Left ventricle myocardium superior (tissue), 1 donor: ENCODE results near the gene POU6F1. TPM values are rescaled to one million over a fixed set of nuclear protein-coding genes. Genes with fewer than 3 reads are reported as not detected.

Source experiments
- ATAC-seq: fragments of 200-7000 bp; cut with Tn5 transposase; one replicate; pipeline ENCODE4 v1.9.1; 2020; ENCODE audit warnings: mild to moderate bottlenecking, moderate library complexity
- DNase-seq: peaks from one replicate; pipeline ENCODE4 v3.0.0-alpha.2; 2020
- intact Hi-C: fragments of 100-400 bp; cut with micrococcal nuclease; formaldehyde crosslinking; loops from one replicate; pipeline ENCODE4 v1.11.0; 2022
- total RNA-seq: library from RNA; stranded (reverse); fragmentation: NEBNext Ultra II Directional; extraction: Animal tissue kit (Norgen Biotek cat#: 25700); gene quantifications from one replicate; pipeline ENCODE4 v1.2.1, GENCODE V29; 2021
- donor health status: DM: no; HTN: yes; CAD: no; lungs with severe emphysema.

The POU6F1 gene
- total RNA-seq, 1 donor from 2014 or later, result 9.9 TPM

DNA sequence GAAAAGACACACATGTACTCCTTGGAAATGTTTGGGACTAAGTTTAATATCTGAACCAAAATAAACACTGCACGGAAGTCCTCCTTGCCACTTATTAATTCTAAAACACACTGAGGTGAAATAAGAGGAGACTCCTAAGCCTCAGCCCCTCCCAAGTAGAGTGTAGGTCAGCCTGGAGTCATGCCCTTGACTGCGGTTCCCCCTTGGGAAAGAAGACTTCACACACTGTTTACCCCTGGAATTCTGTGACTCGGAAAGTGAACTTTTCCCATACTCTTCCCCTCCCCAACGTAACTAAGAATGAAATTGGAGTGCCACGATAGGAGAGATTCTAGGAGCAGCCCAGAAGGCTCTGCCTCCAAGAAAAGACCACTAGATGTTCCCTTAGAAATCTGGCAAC is 36.3 kb downstream of the POU6F1 start:
- DNase-seq (no peak), ATAC-seq (no peak)
- intact Hi-C loops, result no loop called here

DNA sequence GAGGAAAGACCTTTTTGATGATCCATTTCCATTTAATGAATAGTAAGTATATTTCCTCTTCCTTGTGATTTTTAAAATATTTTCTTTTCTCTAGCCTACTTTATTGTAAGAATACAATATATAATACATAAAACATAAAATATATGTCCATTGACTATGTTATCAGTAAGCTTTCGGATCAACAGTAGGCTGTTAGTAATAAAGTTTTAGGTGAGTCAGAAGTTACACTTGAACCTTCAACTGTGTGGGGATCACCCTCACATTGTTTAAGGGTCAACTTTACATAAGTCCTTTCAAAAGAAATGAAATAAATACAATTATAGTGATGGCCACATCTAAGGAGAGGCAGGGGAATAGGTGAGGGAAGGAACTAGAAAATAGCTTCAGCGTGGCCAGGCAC is 40.0 kb downstream of the POU6F1 start:
- ATAC-seq (no peak), DNase-seq (no peak)
- intact Hi-C loops, result no loop called here

DNA sequence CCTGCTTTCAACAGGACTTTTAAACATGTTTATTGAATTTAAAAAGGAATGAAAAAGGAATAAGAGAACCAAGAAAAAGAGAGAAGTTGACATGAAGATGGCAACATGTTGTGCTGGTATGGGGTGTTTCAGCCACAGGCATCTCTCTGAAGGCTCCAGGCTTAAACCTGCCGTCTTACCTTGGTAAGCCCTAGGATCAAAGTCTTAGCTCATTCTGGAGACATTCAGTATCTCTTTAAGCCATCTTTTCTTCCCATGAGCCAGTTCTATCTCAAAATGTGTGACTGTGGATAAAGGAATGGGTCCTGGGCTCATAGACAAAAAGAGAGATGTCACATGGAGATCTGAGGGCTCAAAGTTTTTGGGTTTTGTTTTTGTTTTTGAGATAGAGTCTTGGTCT is 43.4 kb downstream of the POU6F1 start:
- no peak for DNase-seq
- intact Hi-C loops, result no loop called here

DNA sequence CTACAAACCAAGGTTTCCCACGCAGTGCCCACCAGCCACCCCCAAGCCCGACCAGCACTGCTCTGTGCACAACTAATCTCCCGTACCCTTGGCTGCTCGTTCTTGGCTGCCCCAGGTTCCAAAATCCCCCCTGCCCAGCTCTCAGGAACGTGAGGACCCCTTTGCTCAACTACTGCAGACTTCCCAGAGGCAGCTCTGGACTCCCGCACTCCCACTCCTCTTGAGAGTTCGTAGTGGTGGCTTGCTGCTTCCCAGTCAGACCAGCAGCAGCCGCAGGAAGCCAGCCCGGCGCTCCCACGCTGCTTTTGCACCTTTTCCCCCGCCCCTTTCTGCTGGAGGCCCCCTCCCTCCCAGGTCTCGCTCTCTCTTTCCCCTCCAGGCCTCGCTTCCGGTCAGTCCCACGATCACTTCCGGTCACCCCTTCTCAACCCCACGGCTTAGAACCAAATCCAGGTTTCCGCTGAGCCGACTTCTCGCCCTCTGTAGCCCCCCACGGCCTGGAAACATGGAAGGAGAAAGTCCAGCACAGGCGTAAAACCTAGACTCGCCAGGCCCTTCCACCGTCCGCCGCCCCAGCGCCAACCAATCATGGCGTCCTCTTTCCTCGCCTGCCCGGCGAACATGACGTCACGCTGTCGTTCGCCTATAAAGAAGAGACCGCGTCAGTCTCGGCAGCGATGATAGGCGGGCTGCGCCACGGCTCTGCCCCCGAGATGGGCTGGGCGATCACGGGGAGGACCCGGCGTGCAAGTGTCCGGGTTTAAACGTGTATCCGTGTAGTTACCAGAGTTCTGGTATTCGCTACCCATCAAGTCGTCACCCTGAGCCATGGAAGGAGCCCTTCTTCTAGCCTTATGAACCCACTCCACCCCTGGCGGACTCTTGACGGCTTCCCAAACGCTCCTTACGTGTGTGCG is 45.1 kb downstream of the POU6F1 start, which contains the start of gene TFCP2:
TSS of gene TFCP2 (minus strand) at position 621 of the 917 bp plus-strand sequence. CDS start 713 bp downstream, outside the sequence.
- DNase-seq, result peak; percentile 98
- intact Hi-C loops, result no loop called here
- peak; percentile 100 for ATAC-seq

More for the DNA sequence above, 43.4 kb downstream of the POU6F1 start:
- ATAC-seq, result no peak

- intact Hi-C loops, result no loop called here
- DNase-seq, result no peak
- ATAC-seq, result peak; percentile 1
Measured at GRCh38 chr12:51171884-51172514, 45.9 kb downstream of the POU6F1 start.

- intact Hi-C loops, result no loop called here
- no peak for DNase-seq
- no peak for ATAC-seq
Measured at GRCh38 chr12:51163795-51164194, 54.1 kb downstream of the POU6F1 start.

GRCh38 chr12:51162217-51162616 is 55.6 kb downstream of the POU6F1 start:
- ATAC-seq (no peak), DNase-seq (no peak)
- intact Hi-C loops, result no loop called here

DNA sequence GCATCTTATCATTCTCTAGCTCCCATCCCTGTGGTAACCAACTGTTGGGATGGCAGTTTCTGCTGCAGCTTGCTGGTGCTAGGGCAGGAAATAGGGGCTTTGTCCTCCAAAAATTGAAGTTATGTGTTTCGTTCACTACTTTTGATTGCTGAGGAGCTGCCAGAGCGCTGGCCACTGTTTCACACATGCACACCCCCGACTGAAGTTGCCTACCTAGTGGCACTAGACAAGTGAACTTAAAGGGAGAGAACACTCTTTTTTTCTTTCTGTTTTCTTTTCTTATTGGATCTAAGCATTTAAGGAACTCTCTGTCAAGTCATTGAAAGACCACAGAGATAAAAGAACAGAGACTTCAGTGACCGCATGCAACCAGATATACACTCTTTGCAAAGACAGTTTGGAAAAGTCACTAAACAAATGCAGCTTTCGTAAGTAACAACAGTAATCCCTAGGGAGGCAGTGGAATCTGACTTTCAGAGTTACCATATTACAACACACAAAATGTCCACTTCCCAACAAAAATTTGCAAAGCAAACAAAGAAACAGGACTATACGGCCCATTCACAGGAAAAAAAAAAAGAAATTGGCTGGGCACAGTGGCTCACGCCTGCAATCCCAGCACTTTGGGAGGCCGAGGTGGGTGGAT is 56.9 kb downstream of the POU6F1 start:
- DNase-seq (no peak), ATAC-seq (no peak)
- intact Hi-C loops, result no loop called here

- intact Hi-C loops, result no loop called here
- no peak for ATAC-seq
- no peak for DNase-seq
Measured at GRCh38 chr12:51156245-51156765, 61.6 kb downstream of the POU6F1 start.

DNA sequence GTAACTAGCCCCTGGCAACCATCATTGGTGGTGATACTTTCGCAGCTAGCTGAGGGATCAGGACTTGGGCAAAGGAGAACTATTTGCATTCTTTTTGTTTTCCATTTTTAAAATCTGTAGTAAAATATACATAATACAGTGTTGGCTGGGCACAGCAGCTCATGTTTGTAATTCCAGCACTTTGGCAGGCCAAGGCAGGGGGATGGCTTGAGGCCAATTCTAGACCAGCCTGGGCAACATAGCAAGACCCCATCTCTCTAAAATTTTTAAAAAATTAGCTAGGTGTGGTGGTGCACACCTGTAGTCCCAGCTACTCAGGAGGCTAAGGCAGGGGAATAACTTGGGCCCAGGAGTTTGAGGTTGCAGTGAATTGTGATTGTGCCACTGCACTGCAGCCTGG is 64.9 kb downstream of the POU6F1 start:
- no peak for DNase-seq
- intact Hi-C loops, result no loop called here
- ATAC-seq, result no peak

DNA sequence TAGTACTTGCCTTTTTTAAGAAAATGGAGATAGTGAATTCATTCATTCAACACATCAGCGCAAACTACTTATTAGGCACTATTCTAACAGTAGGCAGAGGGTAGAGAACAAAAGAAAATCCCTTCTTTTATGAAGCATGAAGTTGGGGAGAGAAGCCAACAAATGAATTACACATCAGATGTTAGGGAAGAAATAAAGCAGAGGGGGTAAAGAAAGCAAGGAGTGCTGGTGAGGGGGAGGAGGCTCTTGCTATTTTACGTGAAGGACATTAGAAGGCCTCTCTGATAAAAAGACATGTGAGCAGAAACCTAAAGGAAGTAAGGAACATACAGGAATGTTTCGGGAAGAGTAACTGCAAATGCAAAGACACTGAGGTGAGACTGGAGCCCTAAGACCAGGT is 67.1 kb downstream of the POU6F1 start:
- no peak for DNase-seq
- intact Hi-C loops, result no loop called here
- ATAC-seq, result no peak

DNA sequence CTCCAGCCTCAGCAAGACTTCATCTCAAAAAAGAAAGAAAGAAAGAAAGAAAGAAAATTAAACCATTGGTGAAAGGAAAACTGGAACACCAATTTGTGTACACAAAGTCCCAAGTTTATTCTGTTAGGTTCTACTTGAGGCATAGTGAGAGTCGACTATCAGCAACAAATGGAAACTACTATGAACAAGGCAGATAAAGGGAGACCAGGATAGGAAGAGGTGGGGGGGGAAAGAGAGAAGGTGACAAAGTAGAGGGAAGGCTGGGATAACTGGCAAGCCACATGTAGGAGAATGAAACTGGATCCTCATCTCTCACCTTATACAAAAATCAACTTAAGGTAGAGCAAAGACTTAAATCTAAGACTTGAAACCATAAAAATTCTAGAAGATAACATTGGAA is 70.6 kb downstream of the POU6F1 start:
- intact Hi-C loops, result no loop called here
- peak; percentile 55 for ATAC-seq

DNA sequence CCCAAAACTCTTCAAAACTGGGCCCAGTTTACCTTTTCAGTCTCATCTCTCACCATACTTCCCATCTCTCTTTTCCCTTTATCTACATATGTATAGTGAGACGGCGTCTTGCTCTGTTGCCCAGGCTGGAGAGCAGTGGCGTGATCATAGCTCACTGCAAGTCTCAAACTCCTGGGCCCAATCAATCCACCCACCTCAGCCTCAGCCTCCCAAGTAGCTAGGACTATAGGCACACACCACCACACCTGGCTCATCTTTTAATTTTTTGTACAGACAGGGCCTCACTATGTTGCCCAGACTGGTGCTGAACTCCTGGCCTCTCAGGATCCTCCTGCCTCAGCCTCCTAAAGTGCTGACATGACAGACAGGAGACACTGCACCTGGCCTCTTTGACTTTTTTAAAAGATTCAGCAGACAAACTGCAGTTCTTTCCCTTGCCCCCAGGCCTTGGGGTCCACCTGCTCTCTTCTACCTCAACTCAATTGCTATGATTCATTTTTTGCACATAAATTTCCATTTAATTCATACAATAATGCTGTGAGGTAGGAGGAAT is 78.5 kb downstream of the POU6F1 start:
- intact Hi-C loops, result no loop called here
- no peak for DNase-seq
- no peak for ATAC-seq

More for the DNA sequence above, 70.6 kb downstream of the POU6F1 start:
- no peak for DNase-seq

Other genes starting within 250 kb of the POU6F1 start
- 22.9 TPM for gene SLC11A2, start 191.7 kb downstream of the POU6F1 start, total RNA-seq
- 19.3 TPM for gene LETMD1, start 169.7 kb downstream of the POU6F1 start, total RNA-seq
- gene CSRNP2, start 134.5 kb downstream of the POU6F1 start, total RNA-seq, result 18.8 TPM
- 24.2 TPM for gene TFCP2, start 44.9 kb downstream of the POU6F1 start, total RNA-seq
- gene DAZAP2, start 20.8 kb upstream of the POU6F1 start, total RNA-seq, result 146 TPM
- 3.4 TPM for gene SMAGP, start 52.4 kb upstream of the POU6F1 start, total RNA-seq
- gene BIN2, start 106.1 kb upstream of the POU6F1 start, total RNA-seq, result 1.7 TPM
- not detected for gene CELA1, start 128.6 kb upstream of the POU6F1 start, total RNA-seq
- 0.77 TPM for gene GALNT6, start 173.3 kb upstream of the POU6F1 start, total RNA-seq
- 0.32 TPM for gene SLC4A8, start 206.8 kb upstream of the POU6F1 start, total RNA-seq